Calu3 (cell line): ENCODE measurements around the gene NUFIP1. TPM values are rescaled to one million over a fixed set of nuclear protein-coding genes. Genes with fewer than 3 reads are reported as not detected.

Experiments
- BruUV-seq: library from RNA; stranded (reverse); fragments of 400-500 nt; replicated peaks from 2 replicates; lab custom pipeline; 2021; lab: Mats Ljungman, UMichigan
- CTCF ChIA-PET: fragments of 300-600 bp; sonication (Branson Sonifier 250); formaldehyde crosslinking; loops from one replicate; lab custom pipeline; 2022; ENCODE audit warnings: antibody characterized with exemption; lab: Charles Lee
- DNase-seq: peaks from one replicate; pipeline ENCODE4 v3.0.0; 2022
- H3K27ac Mint-ChIP-seq: one replicate; pipeline ENCODE4 v1.8.0; 2022; ENCODE audit warnings: mixed read lengths; ENCODE audit not compliant: unreplicated experiment
- H3K27me3 Mint-ChIP-seq: one replicate; pipeline ENCODE4 v1.8.0; 2022; ENCODE audit warnings: mixed read lengths; ENCODE audit not compliant: unreplicated experiment
- H3K36me3 Mint-ChIP-seq: one replicate; pipeline ENCODE4 v1.8.0; 2022; ENCODE audit warnings: mild to moderate bottlenecking, moderate library complexity, mixed read lengths; ENCODE audit not compliant: insufficient read depth, unreplicated experiment
- H3K4me1 Mint-ChIP-seq: one replicate; pipeline ENCODE4 v1.8.0; 2022; ENCODE audit warnings: mild to moderate bottlenecking, low read depth, mixed read lengths; ENCODE audit not compliant: unreplicated experiment
- H3K4me3 Mint-ChIP-seq: one replicate; pipeline ENCODE4 v1.8.0; 2022; ENCODE audit warnings: mild to moderate bottlenecking, low read depth, moderate library complexity, mixed read lengths; ENCODE audit not compliant: unreplicated experiment
- H3K9me3 Mint-ChIP-seq: one replicate; pipeline ENCODE4 v1.8.0; 2022; ENCODE audit warnings: low read depth, mixed read lengths; ENCODE audit not compliant: unreplicated experiment
- CTCF ChIP-seq: fragments of 200-600 bp; IDR thresholded peaks from one replicate; pipeline ENCODE4 v1.8.0; 2022; ENCODE audit warnings: antibody characterized with exemption; ENCODE audit not compliant: unreplicated experiment
- intact Hi-C: fragments of 100-400 bp; cut with micrococcal nuclease; formaldehyde crosslinking; loops from one replicate; pipeline ENCODE4 v1.10.0; 2022; ENCODE audit not compliant: unreplicated experiment
- total RNA-seq: library from RNA; stranded (reverse); gene quantifications from 2 replicates; pipeline ENCODE4 v1.2.3, GENCODE V29; 2022

The NUFIP1 gene
- total RNA-seq, 1 experiment from 2014 or later = 6.6 TPM

- CTCF ChIA-PET = no interaction called here
- no peaks in the 10 kb centered on the region for H3K36me3 Mint-ChIP-seq
- intact Hi-C loops = no loop called here
- no peak overlapping the region for H3K27ac Mint-ChIP-seq
- H3K4me1 Mint-ChIP-seq = no peaks in the 10 kb centered on the region
- no peak overlapping the region for H3K4me3 Mint-ChIP-seq
- no peaks in the 10 kb centered on the region for H3K9me3 Mint-ChIP-seq
- TF ChIP-seq CTCF = no peak
- no peak for DNase-seq
- peaks cover 14% of the 10 kb centered on the region for H3K27me3 Mint-ChIP-seq
- BruUV-seq = no TSS peak
Measured at GRCh38 chr13:44927968-44928367, 61.3 kb downstream of the NUFIP1 start.

GRCh38 chr13:44921931-44922758, 67.1 kb downstream of the NUFIP1 start:
- CTCF ChIA-PET = interaction anchor here (0.7 kb wide), 1 partner anchor 385 kb away, joined by 8 read pairs; no protein-coding TSS in a partner anchor
- H3K4me3 Mint-ChIP-seq = no peak overlapping the region
- no peak for TF ChIP-seq CTCF
- no TSS peak for BruUV-seq
- peaks cover 14% of the 10 kb centered on the region for H3K27me3 Mint-ChIP-seq
- intact Hi-C loops = no loop called here
- H3K4me1 Mint-ChIP-seq = no peaks in the 10 kb centered on the region
- DNase-seq = peak; percentile 24
- H3K9me3 Mint-ChIP-seq = no peaks in the 10 kb centered on the region
- no peak overlapping the region for H3K27ac Mint-ChIP-seq
- no peaks in the 10 kb centered on the region for H3K36me3 Mint-ChIP-seq

- CTCF ChIA-PET = interaction anchor here (0.7 kb wide), 1 partner anchor 384 kb away, joined by 8 read pairs; no protein-coding TSS in a partner anchor
- no peak for TF ChIP-seq CTCF
- no TSS peak for BruUV-seq
Measured at GRCh38 chr13:44921246-44921877, 67.9 kb downstream of the NUFIP1 start.

GRCh38 chr13:44920013-44920412, 69.3 kb downstream of the NUFIP1 start:
- intact Hi-C loops = no loop called here
- Mint-ChIP-seq H3K9me3 (no peaks in the 10 kb centered on the region), H3K36me3 (no peaks in the 10 kb centered on the region), H3K4me1 (no peaks in the 10 kb centered on the region), H3K27ac (no peak overlapping the region), H3K4me3 (no peak overlapping the region), H3K27me3 (peaks cover 5% of the 10 kb centered on the region)
- no peak for DNase-seq
- CTCF ChIA-PET = no interaction called here
- TF ChIP-seq CTCF = no peak
- no TSS peak for BruUV-seq

More at GRCh38 chr13:44921246-44921877, 67.9 kb downstream of the NUFIP1 start:
- peaks cover 14% of the 10 kb centered on the region for H3K27me3 Mint-ChIP-seq
- no peak for DNase-seq
- H3K9me3 Mint-ChIP-seq = no peaks in the 10 kb centered on the region
- no peak overlapping the region for H3K27ac Mint-ChIP-seq
- no peak overlapping the region for H3K4me3 Mint-ChIP-seq
- H3K4me1 Mint-ChIP-seq = no peaks in the 10 kb centered on the region
- H3K36me3 Mint-ChIP-seq = no peaks in the 10 kb centered on the region
- intact Hi-C loops = no loop called here
